A549 treated with GW870086 at 1 μM for 4 hours (cell line): ENCODE results near the gene PFDN2. TPM values are rescaled to one million over a fixed set of nuclear protein-coding genes. Genes with fewer than 3 reads are reported as not detected.

Source experiments
- total RNA-seq: library from RNA; stranded (reverse); fragments of 200-300 nt; extraction: Qiagen RNA extraction; gene quantifications from 5 replicates; pipeline ENCODE4 v1.2.3, GENCODE V29; 2022; ENCODE audit warnings: low read depth

Gene PFDN2
- 103 to 127 TPM (median 108 TPM) in 5 replicates for total RNA-seq

GRCh38 chr1:161117759-161118581 lies at the start of gene PFDN2, which contains the start of gene NIT1:
Gene PFDN2 (minus strand): TSS chr1:161118037. CDS start chr1:161118026, 11 bp downstream.
Gene NIT1 (plus strand): TSS chr1:161118105. CDS start chr1:161118177, 72 bp downstream.

DNA sequence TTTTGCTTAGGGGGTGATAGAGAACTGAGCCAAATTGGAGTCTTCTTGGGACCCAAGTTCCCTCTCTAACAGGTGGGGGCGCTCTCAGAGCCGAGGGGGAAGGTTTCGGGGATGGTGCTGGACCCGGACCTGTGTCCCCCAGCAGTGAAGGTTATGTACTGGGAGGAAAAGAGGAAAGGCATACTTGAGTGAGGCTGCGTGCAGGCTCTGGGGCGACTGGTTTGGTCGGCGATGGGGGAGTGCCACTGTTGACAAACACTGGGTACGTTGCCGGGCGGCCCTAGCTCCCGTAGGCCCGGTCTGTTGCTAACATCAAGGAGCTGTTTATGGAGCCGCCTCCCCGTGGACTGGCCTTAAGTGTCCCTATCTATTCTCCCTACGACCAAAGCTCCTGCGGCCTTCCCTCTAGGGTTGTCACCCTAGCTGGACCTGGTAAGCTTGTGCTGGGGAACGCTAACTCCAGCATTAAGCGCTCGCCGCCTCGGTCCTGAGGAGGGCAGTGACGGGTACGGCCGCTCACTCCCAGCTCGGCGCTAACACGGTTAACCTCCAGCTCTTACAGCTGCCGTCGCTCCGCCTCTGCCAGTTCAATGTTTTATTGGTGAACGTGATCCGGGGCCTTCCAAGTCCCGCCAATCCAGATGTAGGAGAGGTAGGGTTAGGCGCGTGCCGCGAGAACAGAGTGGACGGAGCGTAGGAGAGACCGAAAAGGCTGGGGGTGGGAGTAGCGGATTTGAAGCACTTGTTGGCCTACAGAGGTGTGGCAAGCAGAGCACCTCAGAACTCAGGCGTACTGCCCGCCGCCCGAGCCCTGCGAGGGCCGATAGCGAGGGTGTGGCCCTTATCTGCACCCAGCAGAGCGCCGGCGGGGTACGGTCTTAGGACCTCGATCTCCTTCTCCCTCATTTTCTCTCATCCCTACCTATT lies 48.2 kb upstream of the PFDN2 start, which contains the start of gene PPOX:
Gene PPOX, plus strand, starts transcription at position 685 of the 927 bp plus-strand sequence. CDS start 422 bp downstream, outside the sequence.

GRCh38 chr1:161159087-161159912 lies 41.5 kb upstream of the PFDN2 start, which contains the start of gene USP21:
Gene USP21 (plus strand): TSS chr1:161159500. CDS start chr1:161160641, 1,141 bp downstream.

GRCh38 chr1:161153682-161154337 lies 36.0 kb upstream of the PFDN2 start, which contains the start of gene UFC1:
Gene UFC1 (plus strand): TSS chr1:161153978. CDS start chr1:161153998, 20 bp downstream.

GRCh38 chr1:161132410-161133219 lies 14.8 kb upstream of the PFDN2 start, which contains the start of gene DEDD:
Gene DEDD (minus strand): TSS chr1:161132667. CDS start chr1:161124462, 8,205 bp downstream.

GRCh38 chr1:161098210-161099068 lies 19.4 kb downstream of the PFDN2 start, which contains the start of gene KLHDC9:
Gene KLHDC9 (plus strand): TSS chr1:161098361. CDS start chr1:161098536, 175 bp downstream.

DNA sequence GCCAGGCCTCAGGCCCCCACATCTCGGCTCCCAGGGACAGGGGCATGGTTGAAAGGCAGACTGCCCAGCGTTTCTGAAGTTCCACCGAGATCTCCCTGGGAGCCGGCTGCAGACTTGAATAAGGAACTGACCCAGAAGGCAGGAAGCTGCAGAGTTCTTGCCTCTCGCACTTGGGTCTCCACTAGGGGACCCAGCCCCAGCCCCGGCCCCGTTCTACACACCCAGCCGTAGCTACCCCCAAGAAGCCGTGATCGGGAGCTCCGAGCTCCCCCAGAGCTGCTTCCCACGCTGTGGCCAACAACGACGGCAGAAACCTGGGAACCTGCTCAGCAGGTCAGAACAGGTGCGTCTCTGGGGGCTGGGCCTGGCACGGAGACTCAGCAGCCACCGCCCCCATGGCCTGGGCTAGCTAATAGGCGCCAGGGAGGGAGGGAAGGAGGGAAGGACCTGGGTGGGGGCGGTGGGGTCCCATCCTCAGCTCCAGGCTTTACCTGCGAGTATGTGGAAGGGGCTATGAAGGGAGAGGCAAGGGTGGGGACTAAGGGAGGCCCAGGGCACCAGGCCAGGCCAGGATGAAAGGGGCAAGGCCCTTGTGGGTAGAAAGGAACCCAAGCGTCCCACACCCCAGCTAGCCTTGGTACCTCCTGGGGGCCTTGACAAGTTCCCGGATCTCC lies 28.4 kb downstream of the PFDN2 start, which contains the start of gene NECTIN4:
Gene NECTIN4, minus strand, starts transcription at position 308 of the 674 bp plus-strand sequence. Its CDS starts 262 bp downstream, at position 46.

GRCh38 chr1:161069731-161070270 lies 48.0 kb downstream of the PFDN2 start, which contains the start of gene ARHGAP30:
Gene ARHGAP30 (minus strand): TSS chr1:161069891. CDS start chr1:161069624, 267 bp downstream.

Other genes starting within 250 kb of the PFDN2 start
- gene ITLN1, start 232.9 kb downstream of the PFDN2 start, total RNA-seq: not detected in 5 replicates
- gene ITLN2, start 163.2 kb downstream of the PFDN2 start, total RNA-seq: 0.30 to 0.93 TPM (median 0.57 TPM) in 5 replicates
- 46.4 to 85.2 TPM (median 65.9 TPM) in 5 replicates for gene F11R, start 96.9 kb downstream of the PFDN2 start, total RNA-seq
- gene TSTD1, start 79.1 kb downstream of the PFDN2 start, total RNA-seq: 0.22 to 0.33 TPM (median 0.30 TPM) in 4 of 5 replicates, not detected in the other
- 49.1 to 56.7 TPM (median 53.8 TPM) in 5 replicates for gene USF1, start 72.1 kb downstream of the PFDN2 start, total RNA-seq
- 0.07 to 0.14 TPM (median 0.10 TPM) in 4 of 5 replicates, not detected in the other for gene ARHGAP30, start 48.1 kb downstream of the PFDN2 start, total RNA-seq
- 2.0 to 3.1 TPM (median 2.1 TPM) in 5 replicates for gene NECTIN4, start 28.5 kb downstream of the PFDN2 start, total RNA-seq
- gene KLHDC9, start 19.7 kb downstream of the PFDN2 start, total RNA-seq: 1.4 to 2.0 TPM (median 1.6 TPM) in 5 replicates
- gene NIT1, start 68 bp upstream of the PFDN2 start, total RNA-seq: 28.4 to 32.9 TPM (median 30.2 TPM) in 5 replicates
- gene DEDD, start 14.6 kb upstream of the PFDN2 start, total RNA-seq: 26.5 to 32.2 TPM (median 30.1 TPM) in 5 replicates
- 83.0 to 144 TPM (median 90.5 TPM) in 5 replicates for gene UFC1, start 35.9 kb upstream of the PFDN2 start, total RNA-seq
- 16.0 to 23.4 TPM (median 21.1 TPM) in 5 replicates for gene USP21, start 41.5 kb upstream of the PFDN2 start, total RNA-seq
- 13.8 to 17.2 TPM (median 14.6 TPM) in 5 replicates for gene PPOX, start 48.4 kb upstream of the PFDN2 start, total RNA-seq
- gene B4GALT3, start 59.5 kb upstream of the PFDN2 start, total RNA-seq: 22.6 to 27.7 TPM (median 26.3 TPM) in 5 replicates
- gene ADAMTS4, start 81.0 kb upstream of the PFDN2 start, total RNA-seq: 0.03 TPM in 1 of 5 replicates, not detected in the others
- gene NDUFS2, start 84.3 kb upstream of the PFDN2 start, total RNA-seq: 75.9 to 106 TPM (median 84.1 TPM) in 5 replicates
- gene FCER1G, start 97.3 kb upstream of the PFDN2 start, total RNA-seq: 0.46 to 0.74 TPM in 2 of 5 replicates, not detected in the others
- 3.2 TPM in 1 of 5 replicates, not detected in the others for gene APOA2, start 105.6 kb upstream of the PFDN2 start, total RNA-seq
- gene TOMM40L, start 108.0 kb upstream of the PFDN2 start, total RNA-seq: 9.3 to 12.6 TPM (median 11.7 TPM) in 5 replicates
- gene NR1I3, start 120.2 kb upstream of the PFDN2 start, total RNA-seq: 0.26 TPM in 1 of 5 replicates, not detected in the others
- 0.10 to 0.11 TPM in 2 of 5 replicates, not detected in the others for gene PCP4L1, start 140.7 kb upstream of the PFDN2 start, total RNA-seq
- gene MPZ, start 191.9 kb upstream of the PFDN2 start, total RNA-seq: 0.18 to 0.31 TPM (median 0.27 TPM) in 5 replicates
- 237 to 255 TPM (median 248 TPM) in 5 replicates for gene SDHC, start 196.3 kb upstream of the PFDN2 start, total RNA-seq
- 0.21 to 0.61 TPM in 2 of 5 replicates, not detected in the others for gene CFAP126, start 249.8 kb upstream of the PFDN2 start, total RNA-seq